ENCODE results near the gene MITF.

Gene MITF

DNA sequence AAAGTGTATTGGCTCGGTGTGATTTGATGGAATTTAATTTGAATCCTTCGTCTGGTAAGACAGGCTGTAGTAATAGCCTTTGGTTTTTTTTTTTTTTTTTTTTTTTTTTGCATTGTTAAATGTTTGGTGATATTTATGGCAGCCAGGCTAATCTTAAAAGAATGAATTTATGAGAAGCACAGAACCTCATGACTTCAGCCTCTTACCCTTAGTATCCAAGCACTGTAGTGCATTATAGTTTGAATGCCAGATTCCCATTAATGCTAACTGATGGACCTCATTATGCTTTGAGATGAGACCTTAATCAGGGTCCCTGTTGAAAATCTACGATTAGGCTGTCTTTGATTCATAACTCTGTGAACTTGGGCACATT, 149.7 kb downstream of the MITF start:
- no peaks in the 10 kb centered on the region for H3K9me3 ChIP-seq (ENCODE audit: control insufficient read depth, insufficient read depth, low read length)
- H3K4me1 ChIP-seq (ENCODE audit: control insufficient read depth, insufficient read depth, low read length) = no peaks in the 10 kb centered on the region; the same call in 1 of the 2 replicates
- H3K36me3 ChIP-seq (ENCODE audit: control insufficient read depth, insufficient read depth, low read length) = no peaks in the 10 kb centered on the region
- no peaks in the 10 kb centered on the region; the same call in 1 of the 2 replicates for H3K27me3 ChIP-seq (ENCODE audit: control insufficient read depth, insufficient read depth, low read length)
- WGBS (ENCODE audit: insufficient coverage, insufficient read length) = no CpG with 5 or more reads among the region's 3 CpGs
- no peak overlapping the region for H3K4me3 ChIP-seq (ENCODE audit: low read length)
- DNase-seq (ENCODE audit: low read depth, low spot score) = no peak
- H3K27ac ChIP-seq (ENCODE audit: low read length) = no peak overlapping the region

DNA sequence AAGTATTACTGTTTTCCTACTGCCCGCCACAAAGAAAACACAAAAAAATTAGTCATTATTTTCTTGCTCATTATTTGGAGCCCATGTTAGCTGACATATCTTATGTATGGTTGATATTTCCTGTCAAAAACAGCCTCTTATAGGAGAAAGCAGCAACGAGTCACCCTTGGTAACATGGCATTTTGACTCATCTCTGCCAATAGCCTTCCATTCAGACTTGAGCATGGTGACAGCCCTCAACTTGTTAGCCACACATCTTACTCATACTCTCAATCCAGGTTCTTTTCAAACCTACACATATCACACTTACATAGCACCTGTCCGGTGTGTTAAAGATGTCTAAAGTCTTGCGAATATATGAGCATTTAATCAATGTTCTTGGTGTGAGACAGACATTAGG, 150.8 kb downstream of the MITF start:
- no CpG with 5 or more reads among the region's 4 CpGs for WGBS (ENCODE audit: insufficient coverage, insufficient read length)

GRCh38 chr3:69890691-69891090, 151.4 kb downstream of the MITF start:
- DNase-seq (ENCODE audit: low read depth, low spot score) = no peak
- no peak overlapping the region for H3K4me3 ChIP-seq (ENCODE audit: low read length)

More for the DNA sequence above, 150.8 kb downstream of the MITF start:
- no peaks in the 10 kb centered on the region; the same call in 1 of the 2 replicates for H3K4me1 ChIP-seq (ENCODE audit: control insufficient read depth, insufficient read depth, low read length)
- no peak for DNase-seq (ENCODE audit: low read depth, low spot score)
- no peaks in the 10 kb centered on the region for H3K9me3 ChIP-seq (ENCODE audit: control insufficient read depth, insufficient read depth, low read length)
- H3K27ac ChIP-seq (ENCODE audit: low read length) = no peak overlapping the region
- no peak overlapping the region for H3K4me3 ChIP-seq (ENCODE audit: low read length)
- H3K27me3 ChIP-seq (ENCODE audit: control insufficient read depth, insufficient read depth, low read length) = peaks cover 2% of the 10 kb centered on the region; the same call in 1 of the 2 replicates
- H3K36me3 ChIP-seq (ENCODE audit: control insufficient read depth, insufficient read depth, low read length) = no peaks in the 10 kb centered on the region

DNA sequence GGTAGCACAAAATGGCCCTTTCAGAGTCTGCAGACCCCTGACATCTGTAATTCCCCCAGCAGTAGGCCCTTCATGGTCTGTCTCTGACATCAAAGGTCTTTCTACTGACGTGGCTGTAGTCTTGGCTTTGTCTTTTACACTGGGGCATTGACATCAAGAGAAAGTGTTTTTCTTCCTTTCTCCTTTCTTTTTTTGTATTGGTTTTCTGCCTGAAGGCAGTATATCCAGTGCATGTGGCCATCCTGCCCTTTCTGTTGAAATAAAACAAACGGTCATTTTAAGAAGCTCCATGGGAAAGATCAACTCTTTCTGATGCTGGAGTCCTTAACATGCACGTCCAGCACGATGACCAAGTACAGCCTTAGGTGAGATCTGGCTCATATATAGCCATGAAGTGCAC, 153.4 kb downstream of the MITF start:
- H3K9me3 ChIP-seq (ENCODE audit: control insufficient read depth, insufficient read depth, low read length) = no peaks in the 10 kb centered on the region
- peaks cover 5% of the 10 kb centered on the region; the same call in 1 of the 2 replicates for H3K27me3 ChIP-seq (ENCODE audit: control insufficient read depth, insufficient read depth, low read length)
- no peak for DNase-seq (ENCODE audit: low read depth, low spot score)
- no CpG with 5 or more reads among the region's 4 CpGs for WGBS (ENCODE audit: insufficient coverage, insufficient read length)
- no peaks in the 10 kb centered on the region for H3K36me3 ChIP-seq (ENCODE audit: control insufficient read depth, insufficient read depth, low read length)
- no peak overlapping the region for H3K4me3 ChIP-seq (ENCODE audit: low read length)
- no peak overlapping the region for H3K27ac ChIP-seq (ENCODE audit: low read length)
- H3K4me1 ChIP-seq (ENCODE audit: control insufficient read depth, insufficient read depth, low read length) = no peaks in the 10 kb centered on the region; the same call in 1 of the 2 replicates

More at GRCh38 chr3:69890691-69891090, 151.4 kb downstream of the MITF start:
- H3K4me1 ChIP-seq (ENCODE audit: control insufficient read depth, insufficient read depth, low read length) = no peaks in the 10 kb centered on the region; the same call in 1 of the 2 replicates
- no CpG with 5 or more reads among the region's 2 CpGs for WGBS (ENCODE audit: insufficient coverage, insufficient read length)
- no peaks in the 10 kb centered on the region for H3K9me3 ChIP-seq (ENCODE audit: control insufficient read depth, insufficient read depth, low read length)
- H3K36me3 ChIP-seq (ENCODE audit: control insufficient read depth, insufficient read depth, low read length) = no peaks in the 10 kb centered on the region
- H3K27ac ChIP-seq (ENCODE audit: low read length) = no peak overlapping the region
- peaks cover 2% of the 10 kb centered on the region; the same call in 1 of the 2 replicates for H3K27me3 ChIP-seq (ENCODE audit: control insufficient read depth, insufficient read depth, low read length)

GRCh38 chr3:69893274-69893673, 154.0 kb downstream of the MITF start:
- Histone ChIP-seq H3K27me3 (ENCODE audit: control insufficient read depth, insufficient read depth, low read length) (peaks cover 5% of the 10 kb centered on the region; the same call in 1 of the 2 replicates), H3K4me1 (ENCODE audit: control insufficient read depth, insufficient read depth, low read length) (no peaks in the 10 kb centered on the region; the same call in 1 of the 2 replicates), H3K9me3 (ENCODE audit: control insufficient read depth, insufficient read depth, low read length) (no peaks in the 10 kb centered on the region), H3K4me3 (ENCODE audit: low read length) (no peak overlapping the region), H3K36me3 (ENCODE audit: control insufficient read depth, insufficient read depth, low read length) (no peaks in the 10 kb centered on the region), H3K27ac (ENCODE audit: low read length) (no peak overlapping the region)
- DNase-seq (ENCODE audit: low read depth, low spot score) = no peak
- WGBS (ENCODE audit: insufficient coverage, insufficient read length) = no CpG with 5 or more reads among the region's 4 CpGs

DNA sequence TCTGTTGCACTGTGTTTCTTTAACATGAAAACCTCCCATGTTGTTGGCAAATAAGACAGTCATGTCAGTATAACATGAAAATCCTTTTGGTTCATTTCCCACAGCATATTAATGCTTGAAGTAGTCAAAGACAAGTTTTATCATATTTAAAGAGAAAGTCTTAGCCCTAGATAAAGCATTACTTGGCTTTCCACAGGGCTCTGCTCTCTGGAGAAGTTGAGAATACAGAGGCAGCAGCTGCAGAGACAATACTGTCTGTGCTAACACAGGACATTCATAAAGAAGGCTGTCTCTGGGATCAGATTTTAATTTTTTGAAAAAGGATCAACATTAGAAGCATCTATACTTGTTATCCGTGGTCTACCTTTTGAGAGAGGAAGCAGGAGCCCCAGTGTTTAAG, 156.8 kb downstream of the MITF start:
- WGBS (ENCODE audit: insufficient coverage, insufficient read length) = no CpG with 5 or more reads among the region's 1 CpG
- H3K9me3 ChIP-seq (ENCODE audit: control insufficient read depth, insufficient read depth, low read length) = no peaks in the 10 kb centered on the region
- no peak overlapping the region for H3K27ac ChIP-seq (ENCODE audit: low read length)
- H3K36me3 ChIP-seq (ENCODE audit: control insufficient read depth, insufficient read depth, low read length) = no peaks in the 10 kb centered on the region
- no peaks in the 10 kb centered on the region; the same call in 1 of the 2 replicates for H3K4me1 ChIP-seq (ENCODE audit: control insufficient read depth, insufficient read depth, low read length)
- no peak for DNase-seq (ENCODE audit: low read depth, low spot score)
- H3K4me3 ChIP-seq (ENCODE audit: low read length) = no peak overlapping the region
- peaks cover 5% of the 10 kb centered on the region; the same call in 1 of the 2 replicates for H3K27me3 ChIP-seq (ENCODE audit: control insufficient read depth, insufficient read depth, low read length)

- WGBS (ENCODE audit: insufficient coverage, insufficient read length) = no CpG with 5 or more reads among the region's 1 CpG
- Histone ChIP-seq H3K4me3 (ENCODE audit: low read length) (no peak overlapping the region), H3K9me3 (ENCODE audit: control insufficient read depth, insufficient read depth, low read length) (no peaks in the 10 kb centered on the region), H3K36me3 (ENCODE audit: control insufficient read depth, insufficient read depth, low read length) (no peaks in the 10 kb centered on the region), H3K27me3 (ENCODE audit: control insufficient read depth, insufficient read depth, low read length) (0 out of 2 replicates have a peak, but pooled peaks cover 3% of the 10 kb centered on the region), H3K27ac (ENCODE audit: low read length) (no peak overlapping the region), H3K4me1 (ENCODE audit: control insufficient read depth, insufficient read depth, low read length) (no peaks in the 10 kb centered on the region)
- no peak for DNase-seq (ENCODE audit: low read depth, low spot score)
These were observed 161.1 kb downstream of the MITF start for GRCh38 chr3:69900331-69900730.

DNA sequence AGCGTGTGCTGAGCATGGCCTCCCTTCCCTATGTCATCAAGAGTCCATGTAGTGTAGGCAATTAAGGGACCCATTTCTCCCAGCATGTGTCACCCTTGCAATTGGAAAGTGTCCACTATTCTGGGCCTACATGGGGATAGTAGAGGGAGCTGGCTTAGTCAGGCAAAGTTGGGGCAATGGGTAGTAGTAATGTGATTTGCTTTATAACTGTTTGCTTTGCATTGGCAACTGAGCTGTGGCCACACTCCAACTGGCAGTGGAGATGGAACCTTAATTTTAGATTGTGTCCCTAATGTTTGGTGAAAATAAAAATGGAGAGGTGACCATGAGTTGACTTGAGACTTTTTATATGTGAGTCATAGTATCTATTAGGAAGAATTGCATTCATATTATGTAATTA, 162.5 kb downstream of the MITF start:
- no peak overlapping the region for H3K4me3 ChIP-seq (ENCODE audit: low read length)
- 0 out of 2 replicates have a peak, but pooled peaks cover under 1% of the 10 kb centered on the region for H3K27me3 ChIP-seq (ENCODE audit: control insufficient read depth, insufficient read depth, low read length)
- no peak for DNase-seq (ENCODE audit: low read depth, low spot score)
- no peak overlapping the region for H3K27ac ChIP-seq (ENCODE audit: low read length)
- H3K9me3 ChIP-seq (ENCODE audit: control insufficient read depth, insufficient read depth, low read length) = no peaks in the 10 kb centered on the region
- H3K4me1 ChIP-seq (ENCODE audit: control insufficient read depth, insufficient read depth, low read length) = no peaks in the 10 kb centered on the region
- H3K36me3 ChIP-seq (ENCODE audit: control insufficient read depth, insufficient read depth, low read length) = no peaks in the 10 kb centered on the region
- WGBS (ENCODE audit: insufficient coverage, insufficient read length) = no CpG with 5 or more reads among the region's 1 CpG

- H3K4me1 ChIP-seq (ENCODE audit: control insufficient read depth, insufficient read depth, low read length) = no peaks in the 10 kb centered on the region
- H3K27ac ChIP-seq (ENCODE audit: low read length) = no peak overlapping the region
- no peak overlapping the region for H3K4me3 ChIP-seq (ENCODE audit: low read length)
- no CpG with 5 or more reads among the region's 1 CpG for WGBS (ENCODE audit: insufficient coverage, insufficient read length)
- DNase-seq (ENCODE audit: low read depth, low spot score) = no peak
- H3K27me3 ChIP-seq (ENCODE audit: control insufficient read depth, insufficient read depth, low read length) = no peaks in the 10 kb centered on the region
- H3K36me3 ChIP-seq (ENCODE audit: control insufficient read depth, insufficient read depth, low read length) = no peaks in the 10 kb centered on the region
- H3K9me3 ChIP-seq (ENCODE audit: control insufficient read depth, insufficient read depth, low read length) = no peaks in the 10 kb centered on the region
These were observed 163.1 kb downstream of the MITF start for GRCh38 chr3:69902386-69902785.

DNA sequence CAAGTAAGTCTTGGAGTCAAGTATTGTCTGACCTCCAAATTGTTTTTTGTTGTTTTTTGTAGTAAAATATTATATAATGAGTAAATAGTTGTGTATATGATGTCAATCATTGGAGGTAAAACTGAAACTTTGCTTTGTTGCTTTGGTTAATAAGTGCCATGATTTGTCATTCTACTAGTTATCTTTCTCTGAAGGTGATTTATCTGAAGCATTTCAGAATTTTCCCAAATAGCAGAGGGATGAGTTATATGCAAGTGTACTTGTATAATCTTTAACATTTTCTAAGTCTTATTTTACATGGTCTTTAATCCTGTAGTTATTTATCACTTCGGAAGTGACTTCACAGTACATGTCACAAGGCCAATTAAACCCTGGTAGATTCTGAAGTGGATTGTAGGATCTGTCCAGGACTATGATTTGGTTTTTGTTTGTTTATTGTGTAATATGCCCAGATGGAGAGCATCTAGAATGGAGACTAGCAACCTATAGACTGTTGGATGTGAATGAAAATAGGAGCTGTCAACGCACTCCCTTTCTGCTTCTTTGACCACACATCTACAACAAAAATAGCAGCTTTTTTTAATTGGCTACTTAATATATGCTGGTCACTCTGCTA, 167.2 kb downstream of the MITF start:
- no peak for DNase-seq (ENCODE audit: low read depth, low spot score)
- peaks cover 2% of the 10 kb centered on the region for H3K9me3 ChIP-seq (ENCODE audit: control insufficient read depth, insufficient read depth, low read length)
- no peaks in the 10 kb centered on the region for H3K4me1 ChIP-seq (ENCODE audit: control insufficient read depth, insufficient read depth, low read length)
- no peak overlapping the region for H3K27ac ChIP-seq (ENCODE audit: low read length)
- H3K36me3 ChIP-seq (ENCODE audit: control insufficient read depth, insufficient read depth, low read length) = no peaks in the 10 kb centered on the region
- WGBS (ENCODE audit: insufficient coverage, insufficient read length) = no CpG with 5 or more reads among the region's 2 CpGs
- no peaks in the 10 kb centered on the region for H3K27me3 ChIP-seq (ENCODE audit: control insufficient read depth, insufficient read depth, low read length)
- H3K4me3 ChIP-seq (ENCODE audit: low read length) = no peak overlapping the region

GRCh38 chr3:69907554-69907953, 168.3 kb downstream of the MITF start:
- no peak for DNase-seq (ENCODE audit: low read depth, low spot score)
- Histone ChIP-seq H3K4me1 (ENCODE audit: control insufficient read depth, insufficient read depth, low read length) (no peaks in the 10 kb centered on the region), H3K9me3 (ENCODE audit: control insufficient read depth, insufficient read depth, low read length) (peaks cover 2% of the 10 kb centered on the region), H3K27me3 (ENCODE audit: control insufficient read depth, insufficient read depth, low read length) (no peaks in the 10 kb centered on the region), H3K27ac (ENCODE audit: low read length) (no peak overlapping the region), H3K4me3 (ENCODE audit: low read length) (no peak overlapping the region), H3K36me3 (ENCODE audit: control insufficient read depth, insufficient read depth, low read length) (no peaks in the 10 kb centered on the region)
- no CpG with 5 or more reads among the region's 1 CpG for WGBS (ENCODE audit: insufficient coverage, insufficient read length)

Data from iPS DF 6.9 (cell line).